Measurements from ENCODE around the gene TRAPPC10.
"Not testable (repeated sequence)": the region's sequence is repeated elsewhere in the genome, so short reads cannot be mapped to it uniquely, and the experiment has no call there.

The TRAPPC10 gene

DNA sequence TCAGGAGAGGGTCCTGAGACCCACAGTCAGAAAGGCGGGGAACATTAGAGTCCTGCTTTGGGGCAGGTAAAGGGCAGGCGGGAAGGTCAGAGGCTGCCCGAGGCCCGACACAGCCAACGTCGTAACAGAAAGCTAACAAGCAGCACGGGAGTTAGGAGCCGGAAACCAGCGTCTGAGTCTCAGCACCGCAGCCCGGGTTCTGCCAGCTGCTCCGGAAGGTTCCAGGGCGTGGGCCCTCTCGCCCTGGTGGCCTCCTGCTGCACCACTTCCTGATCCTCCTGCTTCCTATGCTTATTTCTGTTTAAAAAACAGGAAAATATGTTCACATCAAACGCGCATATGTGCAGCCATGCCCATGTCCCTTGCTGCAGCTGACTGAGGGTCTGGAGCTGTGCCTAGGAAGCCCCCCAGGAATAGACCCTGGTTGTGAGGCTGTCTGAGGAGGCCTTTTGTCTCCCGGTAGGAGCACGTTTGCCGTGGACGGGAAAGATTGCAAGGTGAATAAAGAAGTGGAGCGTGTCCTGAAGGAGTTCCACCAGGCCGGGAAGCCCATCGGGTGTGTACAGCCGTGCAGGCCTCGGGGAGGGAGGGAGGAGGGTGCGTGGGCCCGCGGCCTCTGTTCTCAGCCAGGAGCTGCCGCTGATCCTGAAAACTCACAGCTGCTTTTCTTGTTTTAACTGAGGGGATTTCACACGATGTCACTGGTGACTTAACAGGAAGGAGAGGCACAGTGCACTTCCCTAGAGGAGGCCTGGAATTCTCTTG, 127.9 kb downstream of the TRAPPC10 start:
- peak overlapping the region; percentile 50 for H3K27ac ChIP-seq
- not testable (repeated sequence) for H3K9me3 ChIP-seq; H3K27me3 ChIP-seq; H3K4me1 ChIP-seq (ENCODE audit: control insufficient read depth in 1 of 2, insufficient read depth in 1 of 2, low read depth in 1 of 2, low read length in 1 of 2); H3K36me3 ChIP-seq; H3K4me3 ChIP-seq (ENCODE audit: low read depth in 1 of 2, low read length in 1 of 2)

DNA sequence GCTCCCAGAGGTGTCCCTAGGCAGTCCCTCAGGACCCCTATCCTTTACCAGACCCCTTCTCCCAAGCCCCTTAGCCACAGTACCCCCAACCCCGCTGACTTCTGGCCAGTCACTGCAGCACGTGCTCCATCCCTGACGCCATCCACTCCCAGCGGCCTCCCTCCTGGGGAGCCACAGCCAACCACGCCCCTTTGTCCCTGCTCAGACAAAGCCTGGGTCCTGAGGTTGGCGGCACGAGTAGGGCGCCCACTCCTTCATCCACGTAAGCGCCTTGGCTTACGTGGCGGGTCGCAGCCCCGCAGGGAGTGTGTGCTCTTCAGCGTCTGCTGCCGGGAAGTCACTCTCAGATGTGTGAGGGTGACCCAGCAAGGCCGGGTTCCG, 128.4 kb downstream of the TRAPPC10 start:
- H3K36me3 ChIP-seq; H3K27me3 ChIP-seq; H3K4me3 ChIP-seq (ENCODE audit: low read depth in 1 of 2, low read length in 1 of 2); H3K9me3 ChIP-seq; H3K4me1 ChIP-seq (ENCODE audit: control insufficient read depth in 1 of 2, insufficient read depth in 1 of 2, low read depth in 1 of 2, low read length in 1 of 2); H3K27ac ChIP-seq: not testable (repeated sequence)

DNA sequence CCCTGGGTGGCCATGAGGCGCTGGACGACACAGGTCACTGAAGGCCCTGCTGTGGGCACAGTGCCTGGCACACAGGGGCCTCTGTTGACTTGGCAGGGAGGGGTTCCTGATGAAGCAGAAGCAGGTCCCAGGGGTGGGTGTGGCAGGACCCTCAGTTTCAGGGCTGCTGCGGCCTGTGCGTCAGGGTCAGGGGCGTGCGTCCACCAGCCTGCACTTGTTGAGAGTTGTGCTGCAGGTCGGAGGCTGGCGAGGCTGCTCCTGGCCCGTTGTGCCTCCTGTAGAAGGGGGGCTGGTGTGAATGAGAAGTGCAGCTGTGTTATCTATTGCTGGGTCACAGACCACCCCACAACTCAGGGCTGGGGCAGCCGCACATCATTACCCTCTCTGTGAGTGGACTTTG, 130.4 kb downstream of the TRAPPC10 start:
- not testable (repeated sequence) for H3K4me3 ChIP-seq (ENCODE audit: low read depth in 1 of 2, low read length in 1 of 2); H3K9me3 ChIP-seq; H3K27me3 ChIP-seq; H3K36me3 ChIP-seq; H3K27ac ChIP-seq; H3K4me1 ChIP-seq (ENCODE audit: control insufficient read depth in 1 of 2, insufficient read depth in 1 of 2, low read depth in 1 of 2, low read length in 1 of 2)

DNA sequence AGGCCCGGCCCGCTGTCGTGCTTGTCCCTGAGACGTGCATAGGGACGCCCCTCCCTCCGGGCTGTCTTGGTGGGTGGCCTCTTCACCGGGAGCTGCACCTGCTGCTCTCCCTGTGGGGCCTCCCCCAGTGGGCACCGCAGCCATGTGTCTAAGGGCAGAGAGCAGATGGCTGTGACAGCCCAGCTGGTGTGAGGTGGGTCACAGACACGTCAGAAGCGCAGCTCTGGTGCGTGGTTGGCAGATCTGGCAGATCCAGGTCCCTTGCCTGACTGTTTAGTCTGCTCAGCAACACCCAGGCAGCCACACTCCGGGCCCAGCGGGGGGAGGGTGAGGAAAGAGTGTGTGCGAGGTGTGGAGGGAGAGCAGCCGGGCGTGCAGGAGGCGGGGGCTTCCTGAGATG, 131.3 kb downstream of the TRAPPC10 start:
- not testable (repeated sequence) for H3K9me3 ChIP-seq; H3K36me3 ChIP-seq; H3K4me3 ChIP-seq (ENCODE audit: low read depth in 1 of 2, low read length in 1 of 2); H3K4me1 ChIP-seq (ENCODE audit: control insufficient read depth in 1 of 2, insufficient read depth in 1 of 2, low read depth in 1 of 2, low read length in 1 of 2); H3K27me3 ChIP-seq; H3K27ac ChIP-seq

DNA sequence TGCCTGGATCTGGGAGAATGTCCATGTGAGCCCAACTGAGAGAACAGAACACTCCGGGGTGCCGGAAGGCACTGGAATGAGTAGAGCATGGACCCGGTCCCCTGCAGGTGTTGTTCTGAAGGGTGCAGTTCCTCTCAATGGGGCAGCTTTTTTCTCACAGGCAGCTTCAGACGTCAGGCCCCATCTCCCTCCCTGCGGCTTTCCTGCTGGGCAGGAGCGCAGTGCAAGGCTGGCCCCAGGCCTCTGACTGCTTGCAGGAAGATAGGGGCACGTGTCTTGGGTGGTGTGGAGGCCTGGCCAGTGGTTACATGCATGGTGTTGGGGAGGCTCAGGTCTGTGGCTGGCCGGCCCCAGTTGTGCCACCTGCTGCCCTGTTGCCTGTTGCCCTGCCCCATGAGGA, 131.9 kb downstream of the TRAPPC10 start:
- H3K4me1 ChIP-seq (ENCODE audit: control insufficient read depth in 1 of 2, insufficient read depth in 1 of 2, low read depth in 1 of 2, low read length in 1 of 2); H3K27me3 ChIP-seq; H3K4me3 ChIP-seq (ENCODE audit: low read depth in 1 of 2, low read length in 1 of 2); H3K9me3 ChIP-seq; H3K36me3 ChIP-seq; H3K27ac ChIP-seq: not testable (repeated sequence)

DNA sequence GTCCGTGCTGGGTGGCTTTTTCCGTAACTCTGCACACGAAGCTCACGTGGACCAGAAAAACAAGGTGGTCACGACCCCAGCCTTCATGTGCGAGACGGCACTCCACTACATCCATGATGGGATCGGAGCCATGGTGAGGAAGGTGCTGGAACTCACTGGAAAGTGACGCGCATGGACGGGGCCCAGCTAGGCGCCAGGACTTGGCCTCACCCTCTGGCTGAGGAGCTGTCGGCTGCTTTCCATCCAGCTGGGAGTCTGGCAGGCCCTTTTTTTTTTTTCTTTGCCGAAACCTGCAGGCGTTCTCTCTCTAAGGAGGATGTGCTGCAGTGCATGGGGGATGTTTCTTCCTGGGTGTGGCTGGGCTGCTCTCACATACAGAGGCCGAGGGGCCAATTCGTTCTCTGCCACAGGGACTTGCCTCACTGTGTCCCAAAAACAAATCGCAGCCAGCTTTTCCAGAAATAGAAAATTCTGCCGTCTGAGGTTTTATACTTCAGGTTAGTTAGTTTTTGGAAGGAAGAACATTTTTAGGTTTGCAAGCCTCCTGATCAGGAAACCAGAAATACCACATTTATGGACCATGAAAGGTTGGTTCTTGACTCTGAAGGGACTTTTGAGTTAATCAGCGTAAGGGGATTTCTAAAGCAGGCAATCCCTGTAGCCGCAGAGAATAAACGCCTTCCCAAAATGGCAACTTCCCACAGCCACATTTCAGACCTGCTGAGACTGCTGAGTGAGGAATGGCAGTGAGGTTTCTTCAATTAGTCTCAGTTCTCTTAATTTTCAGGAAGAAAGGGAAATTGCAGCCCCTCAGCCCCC, 132.9 kb downstream of the TRAPPC10 start:
- H3K27ac ChIP-seq; H3K4me1 ChIP-seq (ENCODE audit: control insufficient read depth in 1 of 2, insufficient read depth in 1 of 2, low read depth in 1 of 2, low read length in 1 of 2); H3K9me3 ChIP-seq; H3K4me3 ChIP-seq (ENCODE audit: low read depth in 1 of 2, low read length in 1 of 2); H3K36me3 ChIP-seq; H3K27me3 ChIP-seq: not testable (repeated sequence)

DNA sequence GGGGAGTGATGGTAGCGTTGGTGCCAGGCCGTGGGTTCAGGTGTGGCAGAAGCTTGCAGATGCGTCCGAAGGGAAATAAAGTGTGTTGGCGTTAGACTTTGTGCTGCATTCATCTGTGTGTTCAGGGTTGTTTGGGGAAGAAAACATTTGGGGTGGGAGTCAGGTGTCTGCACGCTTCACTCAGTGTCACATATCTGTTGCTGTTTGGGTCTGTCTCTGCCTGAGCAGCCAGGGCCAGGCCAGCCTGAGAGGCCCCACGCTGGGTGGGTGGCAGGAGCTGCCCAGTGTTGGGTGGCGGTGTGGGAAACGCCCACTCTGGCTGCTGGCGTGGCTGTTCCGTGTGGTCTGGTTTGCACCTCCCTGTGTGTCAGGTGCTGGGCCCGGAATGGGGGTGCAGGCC, 133.5 kb downstream of the TRAPPC10 start:
- H3K36me3 ChIP-seq; H3K27ac ChIP-seq; H3K4me3 ChIP-seq (ENCODE audit: low read depth in 1 of 2, low read length in 1 of 2); H3K9me3 ChIP-seq; H3K4me1 ChIP-seq (ENCODE audit: control insufficient read depth in 1 of 2, insufficient read depth in 1 of 2, low read depth in 1 of 2, low read length in 1 of 2); H3K27me3 ChIP-seq: not testable (repeated sequence)

DNA sequence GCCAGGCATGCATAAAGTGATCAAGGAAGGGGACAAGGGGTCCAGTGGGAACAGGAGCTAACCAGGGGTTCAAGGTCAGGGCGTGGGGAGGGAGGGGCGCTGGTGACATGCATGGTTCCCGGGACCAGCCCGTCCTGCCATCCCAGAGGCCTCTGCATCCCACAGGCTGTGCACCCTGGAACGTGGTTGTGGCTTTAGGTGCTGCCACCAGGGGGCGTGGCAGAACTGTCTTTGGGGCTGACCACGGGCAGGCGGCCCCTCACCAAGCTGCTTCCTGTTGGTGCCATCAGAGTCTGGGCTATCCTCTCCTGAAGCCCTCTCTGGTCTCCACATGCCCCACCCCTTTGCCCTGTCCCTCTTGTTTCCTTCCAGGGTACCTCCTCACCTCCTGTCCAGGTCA, 135.0 kb downstream of the TRAPPC10 start:
- H3K4me3 ChIP-seq (ENCODE audit: low read depth in 1 of 2, low read length in 1 of 2); H3K27me3 ChIP-seq; H3K9me3 ChIP-seq; H3K36me3 ChIP-seq; H3K27ac ChIP-seq; H3K4me1 ChIP-seq (ENCODE audit: control insufficient read depth in 1 of 2, insufficient read depth in 1 of 2, low read depth in 1 of 2, low read length in 1 of 2): not testable (repeated sequence)

DNA sequence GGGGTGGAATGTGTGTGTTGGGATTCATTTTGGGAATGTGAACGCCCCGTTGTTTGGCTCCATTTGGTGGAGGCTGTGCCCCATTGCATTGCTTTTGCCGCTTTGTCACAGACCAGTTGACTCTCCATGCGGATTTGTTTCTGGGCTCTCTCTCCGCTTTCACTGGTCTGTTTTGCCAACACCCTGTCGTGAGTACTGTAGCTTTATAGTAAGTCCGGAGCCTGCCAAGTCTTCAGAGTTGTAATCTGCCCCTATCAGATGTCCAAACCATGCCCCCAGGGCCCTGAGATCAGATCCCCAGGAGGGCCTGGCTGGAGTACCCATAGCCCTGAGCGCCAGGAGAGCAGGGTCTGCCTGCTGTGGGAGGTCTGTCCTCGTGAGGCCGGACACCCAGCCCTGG, 138.1 kb downstream of the TRAPPC10 start:
- H3K4me3 ChIP-seq (ENCODE audit: low read depth in 1 of 2, low read length in 1 of 2); H3K9me3 ChIP-seq; H3K27me3 ChIP-seq; H3K36me3 ChIP-seq; H3K27ac ChIP-seq; H3K4me1 ChIP-seq (ENCODE audit: control insufficient read depth in 1 of 2, insufficient read depth in 1 of 2, low read depth in 1 of 2, low read length in 1 of 2): not testable (repeated sequence)

DNA sequence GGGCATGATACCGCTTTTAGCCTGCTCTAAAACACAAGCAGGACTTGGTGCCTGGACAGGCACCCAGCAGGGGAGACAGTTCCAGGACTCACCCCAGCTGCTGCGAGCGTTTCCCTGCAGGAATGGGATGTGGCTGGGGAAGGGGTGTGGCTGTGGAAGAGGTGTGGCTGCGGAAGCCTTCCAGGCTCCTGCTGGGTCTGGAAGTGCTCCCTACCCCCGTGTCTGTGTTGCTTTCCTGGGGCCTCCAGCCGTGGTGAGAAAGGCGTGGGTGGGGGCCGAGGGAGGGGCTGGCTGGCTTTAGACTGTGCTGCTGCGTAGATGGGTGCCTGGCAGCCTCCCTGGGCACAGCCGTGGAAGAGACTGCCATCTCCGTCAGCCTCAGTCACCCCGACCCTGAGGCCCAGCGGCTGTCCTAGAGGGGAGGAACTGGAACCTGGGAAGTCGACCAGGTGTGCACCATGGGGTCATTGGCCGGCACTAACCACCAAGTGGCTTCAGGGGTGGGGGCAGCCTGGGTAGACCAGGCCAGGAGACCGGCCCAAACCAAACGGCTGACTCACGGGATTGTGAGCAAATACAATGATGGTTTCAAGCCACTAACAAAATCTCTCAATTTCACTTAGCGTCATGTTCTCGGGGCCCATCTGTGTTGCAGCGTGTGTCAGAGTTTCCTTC, 141.2 kb downstream of the TRAPPC10 start:
- peak overlapping the region; percentile 63 for H3K27ac ChIP-seq
- not testable (repeated sequence) for H3K4me1 ChIP-seq (ENCODE audit: control insufficient read depth in 1 of 2, insufficient read depth in 1 of 2, low read depth in 1 of 2, low read length in 1 of 2); H3K4me3 ChIP-seq (ENCODE audit: low read depth in 1 of 2, low read length in 1 of 2); H3K36me3 ChIP-seq; H3K27me3 ChIP-seq; H3K9me3 ChIP-seq

DNA sequence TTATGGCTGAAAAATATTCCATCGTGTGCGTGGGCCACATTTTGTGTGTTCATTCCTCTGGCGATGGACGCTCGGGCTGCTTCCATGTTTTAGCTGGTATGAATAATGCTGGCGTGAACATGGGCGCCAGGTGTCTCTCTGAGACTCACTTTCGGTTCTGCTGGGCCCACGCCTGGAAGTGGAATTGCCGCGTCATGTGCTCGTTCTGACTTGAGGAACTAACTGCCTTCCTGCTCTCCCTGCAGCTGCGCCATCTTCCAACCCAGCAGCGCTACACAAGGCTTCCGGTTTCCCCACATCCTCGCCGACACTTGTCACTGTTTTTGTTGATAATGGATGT, 141.8 kb downstream of the TRAPPC10 start:
- H3K4me1 ChIP-seq (ENCODE audit: control insufficient read depth in 1 of 2, insufficient read depth in 1 of 2, low read depth in 1 of 2, low read length in 1 of 2); H3K27me3 ChIP-seq; H3K4me3 ChIP-seq (ENCODE audit: low read depth in 1 of 2, low read length in 1 of 2); H3K36me3 ChIP-seq; H3K9me3 ChIP-seq: not testable (repeated sequence)
- peak overlapping the region; percentile 63 for H3K27ac ChIP-seq

DNA sequence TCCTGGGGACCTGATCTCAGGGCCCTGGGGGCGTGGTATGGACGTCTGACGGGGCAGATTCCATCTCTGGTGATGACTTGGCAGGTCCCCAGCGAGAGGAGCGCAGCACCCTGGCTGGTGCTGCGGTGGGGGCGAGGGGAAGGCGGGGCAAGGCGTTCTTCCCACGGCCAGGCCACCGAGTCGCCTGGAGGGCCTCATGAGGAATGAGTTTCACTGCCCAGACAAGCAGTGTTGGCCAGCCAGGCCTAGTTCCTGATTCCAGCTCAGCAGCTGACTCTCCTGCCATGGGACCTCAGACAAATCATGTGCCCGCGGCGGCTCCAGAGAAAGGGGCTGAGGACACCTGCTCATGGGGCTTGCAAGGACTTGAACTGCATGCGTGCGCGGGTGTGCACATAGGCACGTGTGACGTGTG, 142.7 kb downstream of the TRAPPC10 start:
- H3K27me3 ChIP-seq; H3K9me3 ChIP-seq; H3K4me3 ChIP-seq (ENCODE audit: low read depth in 1 of 2, low read length in 1 of 2); H3K36me3 ChIP-seq; H3K27ac ChIP-seq; H3K4me1 ChIP-seq (ENCODE audit: control insufficient read depth in 1 of 2, insufficient read depth in 1 of 2, low read depth in 1 of 2, low read length in 1 of 2): not testable (repeated sequence)

DNA sequence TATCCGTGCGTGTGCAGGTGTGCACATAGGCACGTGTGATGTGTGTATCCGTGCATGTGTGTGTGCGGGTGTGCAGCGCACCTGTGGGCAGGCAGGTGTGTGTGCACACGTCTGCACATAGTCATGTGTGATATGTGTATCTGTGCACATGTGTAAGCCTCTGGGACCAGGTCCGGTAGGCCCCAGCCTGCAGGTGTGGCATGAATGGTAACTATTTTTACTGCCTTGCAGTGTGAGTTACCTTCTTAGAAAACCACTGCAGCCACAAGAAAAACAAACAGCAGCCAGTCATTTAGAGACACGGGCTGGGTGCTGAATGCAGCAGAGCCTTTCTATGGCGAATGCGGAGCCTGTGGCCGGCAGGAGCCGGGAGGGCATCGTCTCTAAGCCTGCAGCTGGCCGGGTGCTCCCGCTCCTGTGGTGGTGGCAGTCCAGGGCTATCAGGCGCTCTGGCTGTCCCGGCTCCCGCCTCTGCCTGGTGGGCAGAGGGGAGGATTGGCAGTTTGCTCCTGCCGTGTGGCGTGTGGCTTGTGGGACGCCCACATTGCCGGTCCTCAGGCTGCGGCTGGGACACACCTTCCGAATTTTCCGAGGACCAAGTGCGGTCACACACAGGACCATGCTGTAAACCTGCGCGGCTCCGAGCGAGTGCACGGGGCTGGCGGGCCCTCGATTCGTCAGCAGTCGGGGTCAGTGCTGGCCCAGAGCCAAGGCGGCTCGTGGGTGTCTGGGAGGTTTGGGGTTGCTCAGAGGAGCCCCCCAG, 143.3 kb downstream of the TRAPPC10 start:
- H3K27ac ChIP-seq; H3K36me3 ChIP-seq; H3K4me1 ChIP-seq (ENCODE audit: control insufficient read depth in 1 of 2, insufficient read depth in 1 of 2, low read depth in 1 of 2, low read length in 1 of 2); H3K9me3 ChIP-seq; H3K27me3 ChIP-seq; H3K4me3 ChIP-seq (ENCODE audit: low read depth in 1 of 2, low read length in 1 of 2): not testable (repeated sequence)
